Transverse colon (tissue), 4 donors: ENCODE results near the gene CELF6. TPM values are rescaled to one million over a fixed set of nuclear protein-coding genes. Genes with fewer than 3 reads are reported as not detected.
A peak's percentile ranks its signal among the peaks of the same experiment; 100 is the strongest.

Experiments
- DNase-seq: peaks from one replicate; pipeline ENCODE4 v3.0.0-alpha.2; 2019
- H3K27ac ChIP-seq, 4 donors: fragments of 200-600 bp; sonication (generic); 2 replicates each; pipeline ENCODE4 v1.5.1; 2016 to 2018; ENCODE audit warnings: inconsistent platforms in 4 of 4
- H3K27me3 ChIP-seq: fragments of 200-600 bp; sonication (generic); 2 replicates; pipeline ENCODE4 v1.5.1; 2017; ENCODE audit warnings: inconsistent platforms
- H3K36me3 ChIP-seq, 4 donors: fragments of 200-600 bp; sonication (generic); 2 replicates each; pipeline ENCODE4 v1.5.1; 2017 to 2019; ENCODE audit warnings: inconsistent platforms in 4 of 4
- H3K4me1 ChIP-seq, 4 donors: fragments of 200-600 bp; sonication (generic); 2 replicates each; pipeline ENCODE4 v1.5.1; 2017 to 2020; ENCODE audit warnings: inconsistent platforms in 4 of 4
- H3K4me3 ChIP-seq, 4 donors: fragments of 200-600 bp; sonication (generic); 1 replicate in 1 of 4; 2 replicates in 3 of 4; pipeline versions ENCODE4 v1.5.1 to v1.6.1; 2017 to 2019; ENCODE audit warnings: inconsistent platforms in 4 of 4
- H3K9me3 ChIP-seq, 2 donors: fragments of 200-600 bp; sonication (generic); 2 replicates each; pipeline ENCODE4 v1.5.1; 2017 to 2019; ENCODE audit warnings: inconsistent platforms in 2 of 2
- EP300 ChIP-seq: sonication (generic); formaldehyde crosslinking; IDR thresholded peaks from one replicate; pipeline ENCODE4 v1.6.1; 2017; ENCODE audit warnings: antibody characterized with exemption, low read depth
- POLR2A ChIP-seq: fragments of 450-650 bp; IDR thresholded peaks from one replicate; pipeline ENCODE4 v1.6.1; 2016; ENCODE audit warnings: antibody characterized with exemption, mild to moderate bottlenecking, moderate library complexity
- POLR2AphosphoS5 ChIP-seq, 3 donors: sonication (generic); formaldehyde crosslinking; IDR thresholded peaks; one replicate each; pipeline ENCODE4 v1.6.1; 2016; ENCODE audit warnings: antibody characterized with exemption in 3 of 3
- WGBS, 2 donors: methylation state at CpG; one replicate each; pipeline ENCODE4 v1.1.5; 2018; ENCODE audit warnings: low coverage in 1 of 2; 5-methylcytosine and 5-hydroxymethylcytosine counted together
- in situ Hi-C, 4 donors: fragments of 200-750 bp; cut with MboI; loops; one replicate each; pipeline versions ENCODE4 v1.15.0 to v1.15.1; 2017; ENCODE audit warnings: low sequenced_read_pairs in 3 of 4, low pct_ligation_motif_present in 1 of 4, low pct_unique_long_range_greater_than_20kb in 1 of 4
- intact Hi-C: fragments of 100-400 bp; cut with DNase I; formaldehyde crosslinking; loops from one replicate; pipeline ENCODE4 v1.15.1; 2023; ENCODE audit warnings: low total_unique reads
- total RNA-seq, 4 donors: library from RNA; depleted of rRNA; stranded (reverse); fragments of >200 nt; gene quantifications; one replicate each; pipeline ENCODE4 v1.1.0, GENCODE V29; 2016
- TF ChIP-seq, protein P1 (sequence below), 5 experiments: fragments of 200-600 bp in 3 of 5; fragments of 450-650 bp in 2 of 5; sonication (generic) in 3 of 5; IDR thresholded peaks; 1 replicate in 2 of 5; 2 replicates in 3 of 5; pipeline ENCODE4 v1.5.1; 2016 to 2017; ENCODE audit warnings: antibody characterized with exemption in 5 of 5, inconsistent platforms in 3 of 5, mild to moderate bottlenecking in 2 of 5, moderate library complexity in 1 of 5

Gene CELF6
- total RNA-seq = 10 to 100 TPM in 1 of 4 donors, 1 to 10 TPM in 3; 1.5 to 12.9 (median 4.7) TPM

- in situ Hi-C loops = no loop called here
- H3K27ac ChIP-seq = no peak within 1 kb of the TSS
- intact Hi-C loops = no loop called here
- H3K36me3 ChIP-seq = no peaks in the 10 kb centered on the region
- no peaks in the 10 kb centered on the region for H3K27me3 ChIP-seq
- TF ChIP-seq POLR2A (no peak), POLR2AphosphoS5 (IDR thresholded peaks at IDR 0.05) (no peak), EP300 (no peak)
- TF ChIP-seq, protein P1, sequence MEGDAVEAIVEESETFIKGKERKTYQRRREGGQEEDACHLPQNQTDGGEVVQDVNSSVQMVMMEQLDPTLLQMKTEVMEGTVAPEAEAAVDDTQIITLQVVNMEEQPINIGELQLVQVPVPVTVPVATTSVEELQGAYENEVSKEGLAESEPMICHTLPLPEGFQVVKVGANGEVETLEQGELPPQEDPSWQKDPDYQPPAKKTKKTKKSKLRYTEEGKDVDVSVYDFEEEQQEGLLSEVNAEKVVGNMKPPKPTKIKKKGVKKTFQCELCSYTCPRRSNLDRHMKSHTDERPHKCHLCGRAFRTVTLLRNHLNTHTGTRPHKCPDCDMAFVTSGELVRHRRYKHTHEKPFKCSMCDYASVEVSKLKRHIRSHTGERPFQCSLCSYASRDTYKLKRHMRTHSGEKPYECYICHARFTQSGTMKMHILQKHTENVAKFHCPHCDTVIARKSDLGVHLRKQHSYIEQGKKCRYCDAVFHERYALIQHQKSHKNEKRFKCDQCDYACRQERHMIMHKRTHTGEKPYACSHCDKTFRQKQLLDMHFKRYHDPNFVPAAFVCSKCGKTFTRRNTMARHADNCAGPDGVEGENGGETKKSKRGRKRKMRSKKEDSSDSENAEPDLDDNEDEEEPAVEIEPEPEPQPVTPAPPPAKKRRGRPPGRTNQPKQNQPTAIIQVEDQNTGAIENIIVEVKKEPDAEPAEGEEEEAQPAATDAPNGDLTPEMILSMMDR (IDR thresholded peaks at IDR 0.05) = no peak
- H3K9me3 ChIP-seq = no peaks in the 10 kb centered on the region
- peak within 1 kb of the TSS; percentile 20 to 62 (median 44) for H3K4me3 ChIP-seq
- WGBS, 2 donors = 1% methylated on average over 14 of the region's 58 CpGs; no CpG with 5 or more reads in 1 of the 2 donors
- peak; percentile 79 for DNase-seq
- H3K4me1 ChIP-seq = peaks cover 0 to 14% (median 12%) of the 10 kb centered on the region in 4 donors
Observed at GRCh38 chr15:72319985-72320671, at the start of gene CELF6. Gene CELF6 (minus strand): TSS chr15:72320157. CDS start chr15:72319874, 283 bp downstream.

- TF ChIP-seq EP300 = no peak
- Histone ChIP-seq H3K4me1 (peaks cover 0 to 42% (median 2%) of the 10 kb centered on the region in 4 donors), H3K36me3 (peaks cover 0 to 3% (median 0%) of the 10 kb centered on the region in 4 donors), H3K27ac (peak overlapping the region in 2 of 4 donors; percentile 27 to 40), H3K27me3 (no peaks in the 10 kb centered on the region), H3K4me3 (no peak overlapping the region), H3K9me3 (no peaks in the 10 kb centered on the region)
- peak; percentile 21 for DNase-seq
- in situ Hi-C loops = no loop called here
- intact Hi-C loops = no loop called here
- 66 to 83% methylated on average over 2 of the region's 2 CpGs for WGBS, 2 donors
Observed at GRCh38 chr15:72368899-72369298, 48.9 kb upstream of the CELF6 start.

- intact Hi-C loops = no loop called here
- WGBS, 2 donors = 53% methylated on average over 2 of the region's 2 CpGs; no CpG with 5 or more reads in 1 of the 2 donors
- H3K27ac ChIP-seq = peak overlapping the region in 2 of 4 donors; percentile 27 to 40
Observed at GRCh38 chr15:72368325-72368724, 48.4 kb upstream of the CELF6 start.

DNA sequence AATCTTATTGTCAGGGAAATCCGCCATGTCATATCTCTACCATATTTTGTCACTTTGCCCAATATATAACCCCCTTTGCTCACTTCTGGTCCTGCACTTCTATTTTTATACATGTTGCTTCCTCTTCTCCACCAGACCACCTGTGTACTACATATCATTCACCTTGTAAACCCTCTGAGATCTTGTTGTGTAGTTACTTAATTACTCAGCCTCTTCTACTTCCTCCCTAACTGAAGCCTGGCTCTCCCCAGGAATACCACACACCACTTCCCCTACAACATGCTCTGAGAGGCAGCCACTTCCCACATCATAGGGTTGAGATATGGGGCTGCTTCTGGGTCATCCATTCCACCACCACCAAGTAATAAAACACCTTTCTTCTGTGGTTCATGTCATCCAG lies 45.9 kb upstream of the CELF6 start:
- Histone ChIP-seq H3K4me3 (no peak overlapping the region), H3K27ac (no peak overlapping the region), H3K4me1 (peaks cover 0 to 32% (median 2%) of the 10 kb centered on the region in 4 donors), H3K36me3 (peaks cover 0 to 3% (median 0%) of the 10 kb centered on the region in 4 donors), H3K9me3 (no peaks in the 10 kb centered on the region), H3K27me3 (no peaks in the 10 kb centered on the region)
- peak; percentile 18 for DNase-seq
- in situ Hi-C loops (no loop called here), intact Hi-C loops (no loop called here)
- WGBS, 2 donors = 82 to 86% methylated on average over 1 of the region's 1 CpG
- TF ChIP-seq POLR2AphosphoS5 (IDR thresholded peaks at IDR 0.05) (no peak), EP300 (no peak), POLR2A (no peak)
- TF ChIP-seq, protein P1 (IDR thresholded peaks at IDR 0.05) = no peak

More at GRCh38 chr15:72368325-72368724, 48.4 kb upstream of the CELF6 start:
- DNase-seq = no peak
- in situ Hi-C loops = no loop called here
- Histone ChIP-seq H3K27me3 (no peaks in the 10 kb centered on the region), H3K36me3 (peaks cover 0 to 3% (median 0%) of the 10 kb centered on the region in 4 donors), H3K4me1 (peaks cover 0 to 37% (median 2%) of the 10 kb centered on the region in 4 donors), H3K9me3 (no peaks in the 10 kb centered on the region), H3K4me3 (no peak overlapping the region)
- TF ChIP-seq POLR2A (no peak), POLR2AphosphoS5 (IDR thresholded peaks at IDR 0.05) (no peak), EP300 (no peak)
- TF ChIP-seq, protein P1 (IDR thresholded peaks at IDR 0.05) = no peak
